Renal cortical epithelial cell (primary cell): ENCODE measurements around the gene MAB21L2. TPM values are rescaled to one million over a fixed set of nuclear protein-coding genes. Genes with fewer than 3 reads are reported as not detected.

ENCODE experiments used
- DNase-seq: peaks from one replicate; pipeline ENCODE4 v3.0.0-alpha.2; 2011; ENCODE audit warnings: low read depth
- total RNA-seq: library from RNA; depleted of rRNA; stranded (reverse); fragments of >200 nt; gene quantifications from 2 replicates; pipeline ENCODE4 v1.2.3, GENCODE V29; 2014

Gene MAB21L2
- total RNA-seq, 1 donor from 2014 or later = not detected

DNA sequence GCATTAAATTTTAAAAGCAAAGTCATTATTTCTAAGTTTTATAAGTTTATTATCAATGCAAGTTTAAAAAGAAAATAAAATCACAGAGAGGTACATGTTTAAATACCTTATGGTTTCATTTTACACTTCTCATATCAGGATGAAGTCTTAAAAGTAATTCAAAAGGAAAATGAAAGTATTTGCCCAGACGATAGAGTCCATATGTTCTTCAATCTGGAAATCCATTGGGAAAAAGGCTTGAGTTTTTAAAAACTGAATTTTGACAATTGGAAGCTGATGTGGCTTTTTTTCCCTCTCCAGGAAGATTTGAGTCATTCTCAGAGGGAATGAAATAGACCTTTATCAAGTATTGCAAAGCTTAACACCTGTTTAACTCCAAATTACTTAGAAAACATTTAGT, 37.1 kb downstream of the MAB21L2 start:
- DNase-seq = no peak

- DNase-seq = no peak
These were observed 42.1 kb downstream of the MAB21L2 start for GRCh38 chr4:150624055-150624454.

- DNase-seq = peak; percentile 11
These were observed 43.1 kb downstream of the MAB21L2 start for GRCh38 chr4:150625033-150625432.

- no peak for DNase-seq
These were observed 46.1 kb downstream of the MAB21L2 start for GRCh38 chr4:150628073-150628472.

DNA sequence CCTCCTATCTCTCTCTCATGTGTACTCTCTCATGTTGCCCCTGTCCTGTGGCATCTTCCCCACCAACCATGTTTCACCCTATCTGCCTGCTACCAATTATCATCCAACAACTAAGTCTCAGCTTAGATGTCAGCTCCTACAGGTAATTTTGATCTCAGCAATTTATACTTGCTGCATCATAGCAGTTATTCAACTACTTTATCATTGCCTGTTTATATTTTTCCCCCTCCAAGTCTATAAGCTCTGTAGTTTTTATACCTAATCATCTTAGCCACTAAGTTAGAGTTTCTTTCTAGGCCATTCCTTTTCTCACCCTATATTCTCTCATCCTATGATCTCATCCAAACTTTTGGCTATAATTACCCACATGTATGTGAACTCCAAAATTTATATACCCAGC, 50.7 kb downstream of the MAB21L2 start:
- DNase-seq = no peak
